HEK293 (cell line): ENCODE results near the gene BEGAIN.

Experiments
- CTCF ChIP-seq: fragments of 450-650 bp; formaldehyde crosslinking; IDR thresholded peaks from 2 replicates; pipeline ENCODE4 v1.5.1; 2016; ENCODE audit warnings: missing biosample characterization, missing genetic modification characterization
- ZNF274 ChIP-seq, 2 experiments: fragments of 200-500 bp in 1 of 2; fragments of 450-650 bp in 1 of 2; sonication (Bioruptor generic) in 1 of 2; formaldehyde crosslinking in 1 of 2; IDR thresholded peaks; 2 replicates each; pipeline versions ENCODE4 v1.5.1 to v1.6.1; 2014 to 2016; ENCODE audit warnings: borderline replicate concordance in 1 of 2, inconsistent platforms in 1 of 2, low read length in 1 of 2, missing biosample characterization in 1 of 2, missing genetic modification characterization in 1 of 2
- ZNF747 ChIP-seq: fragments of 450-650 bp; formaldehyde crosslinking; IDR thresholded peaks from 2 replicates; pipeline ENCODE4 v1.5.1; 2016; ENCODE audit warnings: missing biosample characterization, missing genetic modification characterization

GRCh38 chr14:100636559-100636958 is 49.3 kb upstream of the BEGAIN start:
- TF ChIP-seq CTCF (tag by site-specific recombination) (no peak), ZNF274 (IDR thresholded peaks at IDR 0.05; ENCODE audit: low read length) (no peak), ZNF274 (tag by site-specific recombination; IDR thresholded peaks at IDR 0.05; ENCODE audit: borderline replicate concordance) (no peak), ZNF747 (tag by site-specific recombination) (no peak)
